GM20431 (cell line): ENCODE results near the gene ARHGAP29.

Source experiments
- in situ Hi-C: fragments of 300-500 bp; cut with MseI, MboI; formaldehyde crosslinking; loops from one replicate; pipeline ENCODE4 v1.15.0; 2020; ENCODE audit warnings: low sequenced_read_pairs; ENCODE audit not compliant: unreplicated experiment

ARHGAP29 gene, protein sequence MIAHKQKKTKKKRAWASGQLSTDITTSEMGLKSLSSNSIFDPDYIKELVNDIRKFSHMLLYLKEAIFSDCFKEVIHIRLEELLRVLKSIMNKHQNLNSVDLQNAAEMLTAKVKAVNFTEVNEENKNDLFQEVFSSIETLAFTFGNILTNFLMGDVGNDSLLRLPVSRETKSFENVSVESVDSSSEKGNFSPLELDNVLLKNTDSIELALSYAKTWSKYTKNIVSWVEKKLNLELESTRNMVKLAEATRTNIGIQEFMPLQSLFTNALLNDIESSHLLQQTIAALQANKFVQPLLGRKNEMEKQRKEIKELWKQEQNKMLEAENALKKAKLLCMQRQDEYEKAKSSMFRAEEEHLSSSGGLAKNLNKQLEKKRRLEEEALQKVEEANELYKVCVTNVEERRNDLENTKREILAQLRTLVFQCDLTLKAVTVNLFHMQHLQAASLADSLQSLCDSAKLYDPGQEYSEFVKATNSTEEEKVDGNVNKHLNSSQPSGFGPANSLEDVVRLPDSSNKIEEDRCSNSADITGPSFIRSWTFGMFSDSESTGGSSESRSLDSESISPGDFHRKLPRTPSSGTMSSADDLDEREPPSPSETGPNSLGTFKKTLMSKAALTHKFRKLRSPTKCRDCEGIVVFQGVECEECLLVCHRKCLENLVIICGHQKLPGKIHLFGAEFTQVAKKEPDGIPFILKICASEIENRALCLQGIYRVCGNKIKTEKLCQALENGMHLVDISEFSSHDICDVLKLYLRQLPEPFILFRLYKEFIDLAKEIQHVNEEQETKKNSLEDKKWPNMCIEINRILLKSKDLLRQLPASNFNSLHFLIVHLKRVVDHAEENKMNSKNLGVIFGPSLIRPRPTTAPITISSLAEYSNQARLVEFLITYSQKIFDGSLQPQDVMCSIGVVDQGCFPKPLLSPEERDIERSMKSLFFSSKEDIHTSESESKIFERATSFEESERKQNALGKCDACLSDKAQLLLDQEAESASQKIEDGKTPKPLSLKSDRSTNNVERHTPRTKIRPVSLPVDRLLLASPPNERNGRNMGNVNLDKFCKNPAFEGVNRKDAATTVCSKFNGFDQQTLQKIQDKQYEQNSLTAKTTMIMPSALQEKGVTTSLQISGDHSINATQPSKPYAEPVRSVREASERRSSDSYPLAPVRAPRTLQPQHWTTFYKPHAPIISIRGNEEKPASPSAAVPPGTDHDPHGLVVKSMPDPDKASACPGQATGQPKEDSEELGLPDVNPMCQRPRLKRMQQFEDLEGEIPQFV

DNA sequence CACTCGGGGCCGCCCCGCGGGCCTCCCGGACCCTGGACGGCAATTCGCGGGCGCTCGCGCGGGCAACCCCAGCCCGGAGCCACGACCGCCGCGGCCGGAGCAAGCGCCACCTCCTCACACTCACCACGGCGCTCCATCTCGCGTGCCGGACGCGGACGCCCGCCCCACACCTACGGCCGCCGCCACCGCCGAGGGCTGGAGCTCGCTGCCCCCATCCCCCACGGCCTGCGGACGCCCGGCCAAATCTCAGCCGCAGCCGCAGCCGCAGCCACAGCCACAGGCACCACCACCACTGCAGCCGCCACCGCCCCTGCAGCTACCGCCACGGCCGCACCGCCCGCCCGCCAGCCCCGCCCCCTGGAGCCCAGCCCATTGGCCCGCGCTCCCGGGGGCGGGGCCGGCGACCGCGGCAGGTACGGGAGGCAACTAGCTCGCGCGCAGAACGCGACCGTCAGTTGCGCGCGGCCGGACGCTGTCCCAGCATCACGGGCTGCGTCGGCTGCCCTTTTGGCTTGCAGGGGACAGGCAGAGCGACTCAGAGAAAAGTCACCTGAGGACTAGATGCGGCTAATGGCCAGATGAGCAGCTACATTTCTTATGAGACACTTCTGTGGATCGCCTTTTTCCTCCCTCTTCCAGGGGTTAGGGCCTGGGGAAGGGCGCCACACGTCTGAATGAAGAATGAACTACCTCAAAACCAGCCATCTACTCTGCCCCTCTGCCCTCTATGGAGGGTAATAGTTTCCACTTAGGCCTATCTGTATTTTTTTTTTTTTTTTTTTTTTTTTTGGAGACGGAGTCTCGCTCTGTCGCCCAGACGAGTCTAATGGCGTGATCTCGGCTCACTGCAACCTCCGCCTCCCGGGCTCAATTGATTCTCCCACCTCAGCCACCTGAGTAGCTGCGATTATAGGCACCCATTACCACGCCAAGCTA lies at the start of gene ARHGAP29:
Gene ARHGAP29 (minus strand): TSS at position 294 of the 936 bp plus-strand sequence. CDS start 5,973 bp downstream, outside the sequence.
- in situ Hi-C loops, result no loop called here

DNA sequence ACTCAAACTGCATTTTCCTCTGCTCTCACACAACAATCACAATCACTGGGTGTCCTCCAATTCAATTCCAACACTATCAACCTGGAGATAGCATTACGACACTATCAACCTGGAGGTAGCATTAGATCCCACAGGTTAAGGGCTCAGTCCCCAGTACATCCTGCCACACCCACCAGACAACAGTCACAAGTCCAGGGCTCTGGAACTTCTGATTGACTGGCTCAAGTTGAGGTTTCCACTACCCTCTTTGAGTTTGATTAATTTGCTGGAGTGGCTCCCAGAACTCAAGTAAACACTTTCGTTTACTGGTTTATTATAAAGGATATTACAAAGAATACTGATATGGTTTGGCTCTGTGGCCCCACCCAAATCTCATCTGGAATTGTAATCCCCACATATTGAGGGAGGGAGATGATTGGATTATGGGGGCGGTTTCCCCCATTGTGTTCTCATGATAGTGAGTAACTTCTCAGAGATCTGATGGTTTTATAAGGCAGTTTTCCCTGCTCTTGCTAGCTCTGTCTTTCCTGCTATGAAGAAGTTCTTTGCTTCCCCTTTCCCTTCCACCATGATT lies 49.6 kb upstream of the ARHGAP29 start:
- in situ Hi-C loops, result no loop called here

DNA sequence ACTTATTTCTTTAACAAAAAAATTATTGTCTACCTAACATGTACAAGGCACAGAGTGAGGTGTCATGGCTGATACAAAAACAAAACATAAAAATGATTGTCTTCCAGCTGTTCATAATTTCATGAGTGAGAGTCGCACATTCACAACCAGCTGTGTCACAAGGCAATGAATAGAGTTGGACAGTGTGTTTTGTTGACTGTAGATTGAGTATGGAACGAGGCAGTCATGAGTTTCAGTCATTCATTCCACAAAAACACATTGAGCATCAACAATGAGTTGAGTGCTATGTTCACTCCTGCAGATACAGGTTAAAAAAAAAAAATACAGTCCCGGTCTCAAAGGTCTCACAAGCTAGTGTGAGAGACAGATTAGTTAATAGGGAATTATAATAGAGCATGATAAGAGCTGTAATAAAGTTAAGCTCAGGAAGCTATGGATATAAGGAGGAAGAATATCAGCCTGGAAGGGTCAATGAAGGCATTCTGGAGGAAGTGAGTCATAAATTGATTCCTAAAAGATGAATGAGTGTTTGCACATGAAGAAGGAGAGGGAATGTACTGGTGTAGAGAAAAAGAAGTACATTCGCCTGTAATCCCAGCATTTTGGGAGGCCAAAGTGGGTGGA lies 47.8 kb upstream of the ARHGAP29 start:
- in situ Hi-C loops, result no loop called here

DNA sequence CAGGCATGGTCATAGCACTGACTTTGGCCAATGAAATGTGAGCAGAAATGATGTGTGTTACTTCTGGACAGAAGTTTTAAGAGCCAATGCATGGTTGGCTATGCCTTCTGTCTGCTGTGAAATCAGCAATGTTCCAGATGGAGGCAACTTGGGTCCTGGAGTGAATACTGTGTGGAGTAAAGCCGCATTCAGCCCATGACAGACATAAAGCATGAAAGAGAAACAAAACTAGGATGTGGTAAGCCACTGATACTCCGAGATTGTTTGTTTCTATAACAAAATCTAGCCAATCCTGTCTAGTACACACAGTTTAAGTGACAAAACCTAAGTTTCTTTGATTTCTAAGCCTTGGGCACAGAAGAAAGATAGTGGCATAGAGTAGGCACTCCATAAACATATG lies 47.1 kb upstream of the ARHGAP29 start:
- in situ Hi-C loops, result no loop called here

DNA sequence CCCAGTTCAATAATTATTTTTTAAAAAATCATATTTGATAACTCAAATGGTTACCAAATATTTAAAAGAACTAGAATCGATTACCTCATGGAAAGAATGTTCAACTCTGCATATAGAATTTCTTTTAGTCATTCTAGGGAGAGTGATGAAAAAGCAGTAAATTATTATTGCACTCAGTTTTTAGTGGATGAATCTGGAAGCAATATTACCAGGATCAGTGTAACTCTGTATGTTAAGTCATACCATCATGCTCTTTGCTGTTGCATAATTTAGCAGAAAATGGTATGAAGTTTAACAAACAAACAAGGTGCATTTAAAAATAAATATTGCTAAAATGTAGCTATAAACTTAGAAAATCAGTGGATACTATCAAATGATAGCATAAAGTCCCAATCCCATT lies 46.1 kb upstream of the ARHGAP29 start:
- in situ Hi-C loops, result no loop called here

DNA sequence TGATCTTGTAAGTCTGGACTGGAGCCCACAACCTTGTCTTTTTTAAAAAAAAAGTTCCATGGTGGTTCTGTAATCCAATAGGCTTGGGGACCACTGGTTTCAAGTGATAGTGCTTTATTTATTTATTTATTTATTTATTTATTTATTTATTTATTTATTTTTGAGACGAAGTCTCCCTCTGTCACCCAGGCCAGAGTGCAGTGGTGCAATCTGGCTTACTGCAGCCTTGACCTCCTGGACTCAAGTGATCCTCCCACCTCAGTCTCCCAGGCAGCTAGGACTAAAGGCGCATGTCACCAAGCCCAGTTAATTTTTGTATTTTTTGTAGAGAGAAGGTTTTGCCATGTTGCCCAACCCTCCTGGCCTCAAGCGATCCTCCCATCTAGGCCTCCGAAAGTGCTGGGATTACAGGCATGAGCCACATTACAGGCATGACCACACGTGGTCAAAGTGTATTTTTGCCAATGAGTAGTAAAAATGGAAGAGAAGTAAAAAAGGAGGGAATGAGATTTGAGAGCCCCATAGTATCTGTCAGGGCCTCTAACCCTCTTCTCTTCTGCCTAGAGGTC lies 44.8 kb upstream of the ARHGAP29 start:
- in situ Hi-C loops, result no loop called here

DNA sequence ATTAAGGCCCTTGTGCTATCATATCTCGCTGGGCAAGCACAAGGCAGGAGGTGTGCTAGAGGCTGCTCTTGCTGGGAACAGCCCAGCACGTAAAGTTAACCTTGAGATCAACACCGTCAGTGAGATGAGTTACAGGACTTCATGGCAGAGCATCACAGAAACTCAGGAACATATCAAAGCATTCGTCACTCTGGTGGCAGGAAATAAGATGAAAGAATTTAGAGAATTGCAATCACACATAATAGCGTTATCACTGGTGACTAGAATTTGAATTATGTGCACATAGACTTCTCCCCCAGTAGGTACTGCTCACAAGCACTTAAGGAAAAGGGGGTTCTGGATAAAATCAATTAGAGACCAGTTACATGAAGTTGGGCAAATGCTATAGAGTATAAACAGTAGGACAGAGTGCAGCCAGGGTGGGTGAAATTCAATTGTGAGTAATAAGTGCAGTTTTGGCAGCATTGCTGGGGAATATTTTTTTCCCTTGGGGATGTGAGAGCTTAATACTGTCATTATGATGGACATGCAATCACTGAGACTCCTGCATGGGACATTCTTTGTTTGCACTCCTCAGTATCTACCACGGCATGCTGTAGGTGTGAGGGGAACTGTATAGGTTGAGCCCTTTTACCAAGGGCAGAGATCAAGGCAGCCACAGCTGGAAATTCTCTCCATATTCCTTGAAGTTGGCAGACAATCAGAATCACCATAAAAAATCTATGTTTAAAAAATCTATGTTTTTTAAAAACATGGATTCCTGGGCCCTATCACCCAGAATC lies 44.2 kb upstream of the ARHGAP29 start:
- in situ Hi-C loops, result no loop called here

DNA sequence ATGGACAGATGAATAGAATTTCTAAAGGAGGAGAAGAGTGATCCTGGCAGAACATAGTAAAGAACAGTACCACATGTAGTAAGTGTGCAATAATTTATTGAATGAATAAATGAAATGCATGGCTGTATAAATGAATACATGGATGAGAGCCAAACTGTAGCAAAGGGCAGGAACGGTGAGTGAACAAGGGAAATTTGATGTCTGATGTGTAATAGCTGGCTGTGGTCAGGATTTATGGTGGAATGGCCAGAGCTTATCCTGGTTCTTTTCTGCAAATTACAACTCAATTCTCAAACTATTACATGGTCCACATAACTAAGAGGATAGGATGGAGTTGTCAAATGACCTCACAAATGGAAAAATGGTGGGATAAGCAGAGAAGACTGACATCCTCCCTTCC lies 43.2 kb upstream of the ARHGAP29 start:
- in situ Hi-C loops, result no loop called here

DNA sequence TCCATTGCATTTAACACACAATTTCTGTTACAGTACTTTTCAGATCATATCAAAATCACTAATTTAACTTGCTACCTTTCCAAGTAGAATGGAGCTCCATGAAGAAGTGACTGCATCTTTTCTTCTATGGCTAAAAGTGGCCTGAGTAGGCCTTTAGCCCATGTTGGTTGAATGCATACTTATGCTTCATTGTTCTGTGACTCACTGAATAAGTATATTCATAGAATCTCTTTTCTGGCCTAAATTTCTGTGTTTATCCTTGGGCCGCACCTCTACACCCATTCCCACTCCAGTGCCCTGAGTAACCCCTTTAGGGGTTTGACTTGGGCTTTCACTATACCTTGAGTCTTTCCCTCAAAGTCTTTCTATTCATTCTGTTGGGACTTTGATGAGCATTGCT lies 42.1 kb upstream of the ARHGAP29 start:
- in situ Hi-C loops, result no loop called here

DNA sequence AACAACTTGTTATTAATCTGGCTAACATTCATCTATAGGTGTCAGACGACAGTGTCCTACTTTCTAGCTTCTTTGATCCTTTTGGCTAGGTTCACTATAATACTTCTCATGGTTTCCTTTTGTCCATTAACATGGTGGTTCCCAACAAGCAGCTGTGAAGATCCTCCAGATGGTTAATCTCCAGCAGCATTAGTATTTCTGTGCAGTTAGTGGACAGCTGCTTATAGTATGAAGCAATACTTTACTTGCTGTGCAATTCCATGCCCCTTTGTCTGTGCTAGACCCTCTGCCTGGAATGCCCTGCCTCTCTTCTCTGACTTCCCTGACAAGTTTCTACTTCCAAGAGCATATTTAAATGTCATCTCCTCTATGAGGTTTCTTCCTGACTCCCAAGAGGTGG lies 41.7 kb upstream of the ARHGAP29 start:
- in situ Hi-C loops, result no loop called here

DNA sequence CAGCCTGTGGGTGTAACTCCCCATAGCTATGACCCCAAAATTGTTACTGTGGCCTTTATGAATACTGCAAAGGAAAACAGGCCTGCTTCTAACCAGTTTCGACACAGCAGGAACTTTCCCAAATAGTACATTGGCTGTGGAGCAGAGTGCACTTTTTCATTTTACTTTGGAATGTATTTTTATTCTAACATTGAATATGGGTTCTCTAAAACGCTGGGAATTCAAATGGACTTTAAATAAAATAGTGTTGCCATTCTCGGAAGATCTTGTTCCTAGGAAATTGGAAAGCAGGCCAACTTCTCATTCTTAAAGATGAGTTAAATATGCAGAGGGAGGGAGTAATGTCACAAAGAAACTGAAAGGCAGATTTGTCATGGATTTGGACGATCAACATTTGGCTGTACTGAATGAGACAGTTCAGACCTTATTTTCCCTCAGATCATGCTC lies 39.6 kb upstream of the ARHGAP29 start:
- in situ Hi-C loops, result no loop called here

DNA sequence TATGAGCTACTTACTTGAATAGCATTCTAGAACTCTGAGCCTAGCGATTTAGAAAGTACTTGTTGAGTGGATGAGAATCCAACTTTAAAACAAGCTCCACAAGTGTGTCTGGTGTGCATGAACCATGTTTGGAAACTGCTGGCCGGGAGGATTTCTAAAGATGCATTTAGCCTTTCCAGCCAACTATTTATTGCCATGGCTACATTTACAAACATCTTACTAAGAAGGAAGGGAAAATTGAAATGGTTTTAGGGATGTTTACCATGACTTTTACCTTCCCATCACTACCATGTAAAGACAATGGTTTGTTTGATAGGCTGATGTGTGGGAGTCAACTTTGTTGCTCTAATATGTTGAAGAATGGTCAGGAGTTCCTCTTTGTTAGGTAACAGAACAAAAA lies 37.7 kb upstream of the ARHGAP29 start:
- in situ Hi-C loops, result no loop called here

DNA sequence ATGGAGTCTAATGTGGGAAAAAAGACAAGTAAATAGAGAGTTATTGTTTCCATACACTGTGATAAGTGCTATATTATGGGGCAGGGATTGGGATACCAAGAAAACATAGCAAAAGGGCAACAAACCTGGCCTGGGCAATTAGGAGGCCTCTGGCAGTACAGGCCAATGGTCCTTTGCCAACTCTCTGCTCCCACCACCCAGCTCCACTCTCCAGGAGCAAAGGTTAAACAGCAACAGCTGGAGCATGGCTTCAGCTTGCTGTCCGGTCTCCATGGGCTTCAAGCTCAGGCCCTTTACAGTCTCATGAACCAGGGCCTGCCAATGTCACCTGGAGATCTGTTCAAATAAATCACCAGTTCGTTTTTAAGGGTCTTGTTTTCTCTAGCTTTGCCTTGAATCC lies 37.2 kb upstream of the ARHGAP29 start:
- in situ Hi-C loops, result no loop called here

DNA sequence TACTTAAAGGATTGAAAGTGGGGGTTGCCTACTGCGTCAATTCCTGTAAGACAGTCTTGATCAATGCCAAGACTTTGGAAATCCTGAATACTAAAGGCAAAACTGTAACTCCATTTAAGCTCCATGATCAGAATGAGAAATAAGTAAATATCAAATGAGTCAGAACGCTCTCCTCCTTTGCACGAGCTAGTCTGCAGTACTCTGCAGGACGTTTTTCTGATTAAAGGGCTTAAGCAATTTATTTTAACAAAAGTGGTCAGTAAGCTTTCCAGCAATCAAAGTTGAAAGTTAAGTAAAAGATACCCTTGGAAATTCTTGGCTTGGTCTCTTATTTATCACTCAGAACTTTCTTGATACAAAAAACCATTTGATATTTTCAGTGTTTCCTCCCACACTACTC lies 35.7 kb upstream of the ARHGAP29 start:
- in situ Hi-C loops, result no loop called here

DNA sequence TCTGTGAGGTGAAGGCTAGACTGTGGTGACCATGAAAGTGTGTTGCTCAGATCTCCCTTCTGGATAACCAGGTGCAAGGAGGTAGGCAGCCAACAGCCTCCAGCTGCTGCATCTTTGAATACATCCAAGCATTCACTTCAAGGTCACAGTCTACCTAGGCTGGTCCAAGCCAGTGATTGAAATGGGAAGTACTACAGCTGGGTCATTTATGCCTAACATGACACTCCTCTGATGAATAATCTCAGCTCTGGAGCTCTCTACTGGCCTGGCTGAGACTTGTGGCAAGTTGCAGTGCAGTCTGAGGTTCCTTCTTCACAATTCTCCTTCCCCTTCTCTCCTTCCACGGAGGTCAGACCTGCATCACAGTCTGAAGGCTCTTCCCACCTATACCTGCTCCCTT lies 35.0 kb upstream of the ARHGAP29 start:
- in situ Hi-C loops, result no loop called here

DNA sequence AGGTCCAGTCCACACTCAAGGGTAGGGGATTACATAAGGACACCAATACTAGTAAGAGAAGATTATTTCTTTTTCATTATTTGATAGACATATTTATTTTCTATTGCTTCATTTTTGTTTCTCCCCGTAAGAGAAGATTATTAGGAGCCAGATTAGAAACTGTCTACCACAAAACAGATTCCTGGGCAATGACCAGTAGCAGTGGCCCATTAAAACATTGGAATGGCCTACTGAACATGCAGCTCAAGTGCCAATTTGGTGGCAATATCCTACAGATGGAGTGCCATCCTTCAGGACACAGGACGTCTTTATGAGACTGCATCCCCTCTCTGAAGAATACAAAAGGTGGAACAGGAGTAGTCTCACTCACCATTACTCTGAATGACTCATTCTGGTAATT lies 34.0 kb upstream of the ARHGAP29 start:
- in situ Hi-C loops, result no loop called here

DNA sequence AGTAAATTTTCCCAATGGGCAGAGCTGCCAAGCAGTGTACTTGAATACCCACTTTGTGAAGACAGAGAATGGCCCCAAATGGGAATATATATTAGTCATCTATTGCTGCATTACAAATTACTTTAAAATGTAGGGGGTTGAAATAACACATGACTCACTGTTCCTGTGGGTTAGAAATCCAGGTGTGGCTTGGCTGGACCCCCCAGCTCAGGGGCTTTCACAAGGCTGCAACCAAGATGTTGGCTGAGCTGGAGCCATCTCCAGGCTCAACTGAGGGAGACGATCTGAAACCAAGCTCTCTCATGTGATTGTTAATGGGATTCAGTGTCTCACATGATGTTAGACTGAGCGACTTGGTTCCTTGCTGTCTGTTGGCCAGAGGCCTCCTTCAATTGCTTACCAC lies 33.4 kb upstream of the ARHGAP29 start:
- in situ Hi-C loops, result no loop called here

DNA sequence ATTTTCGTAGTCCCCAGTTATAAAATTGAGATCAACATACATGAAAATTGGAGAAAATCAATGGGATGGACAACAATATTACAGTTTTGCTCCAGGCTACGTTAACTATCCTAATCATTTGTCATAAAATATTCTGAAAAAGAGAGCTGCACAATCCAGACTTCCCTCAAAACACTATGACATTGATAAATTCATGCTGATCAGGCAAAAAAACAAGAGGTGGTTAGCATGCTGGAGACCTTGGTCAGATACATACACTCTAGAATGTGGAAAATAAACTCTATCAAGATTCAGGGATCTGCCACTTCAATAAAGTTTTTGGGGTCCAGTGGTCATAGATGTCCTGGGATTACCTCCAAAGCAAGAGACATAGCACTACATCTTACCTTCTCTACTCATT lies 32.5 kb upstream of the ARHGAP29 start:
- in situ Hi-C loops, result no loop called here
